GM19193 (cell line): ENCODE measurements around the gene FBXO46.

Experiments
- POLR2A ChIP-seq: IDR thresholded peaks from 4 replicates; pipeline ENCODE4 v1.6.1; 2011; ENCODE audit not compliant: insufficient read depth, insufficient read length; ENCODE audit errors: extremely low read depth

Gene FBXO46

DNA sequence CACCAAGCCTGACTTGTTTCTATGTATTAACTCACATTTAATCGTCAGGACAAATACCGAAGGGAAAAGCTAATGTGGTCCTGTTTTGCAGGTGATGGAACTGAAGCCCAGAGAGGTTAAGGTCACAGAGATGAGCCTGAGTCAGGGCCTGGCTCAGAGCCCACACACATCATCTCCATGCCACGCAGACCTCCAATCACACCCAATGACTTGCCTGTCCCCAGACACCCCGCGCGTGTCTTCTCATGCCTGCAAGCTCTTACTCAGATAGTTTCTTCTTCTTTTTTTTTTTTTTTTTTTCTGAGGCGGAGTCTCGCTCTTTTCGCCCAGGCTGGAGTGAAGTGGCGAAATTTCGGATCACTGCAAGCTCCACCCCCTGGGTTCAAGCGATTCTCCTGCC is 21.9 kb upstream of the FBXO46 start:
- no peak for TF ChIP-seq POLR2A

DNA sequence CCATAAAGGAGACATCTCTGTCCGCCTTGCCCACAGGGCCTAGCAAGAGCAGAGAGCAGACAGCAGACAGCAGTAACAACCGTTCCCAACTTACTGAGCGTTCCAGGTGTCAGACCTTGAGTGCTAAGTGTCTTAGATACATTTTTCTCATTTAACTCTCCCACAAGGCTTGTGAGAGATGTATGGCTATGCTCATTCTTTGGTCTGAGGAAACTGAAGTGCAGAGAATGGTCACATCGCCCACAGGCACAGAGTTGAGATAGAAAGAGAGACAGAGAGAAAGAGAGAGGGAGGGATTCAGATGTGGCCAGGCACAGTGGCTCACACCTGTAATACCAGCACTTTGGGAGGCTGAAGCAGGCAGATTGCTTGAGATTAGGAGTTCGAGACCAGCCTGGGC is 16.8 kb upstream of the FBXO46 start:
- no peak for TF ChIP-seq POLR2A

DNA sequence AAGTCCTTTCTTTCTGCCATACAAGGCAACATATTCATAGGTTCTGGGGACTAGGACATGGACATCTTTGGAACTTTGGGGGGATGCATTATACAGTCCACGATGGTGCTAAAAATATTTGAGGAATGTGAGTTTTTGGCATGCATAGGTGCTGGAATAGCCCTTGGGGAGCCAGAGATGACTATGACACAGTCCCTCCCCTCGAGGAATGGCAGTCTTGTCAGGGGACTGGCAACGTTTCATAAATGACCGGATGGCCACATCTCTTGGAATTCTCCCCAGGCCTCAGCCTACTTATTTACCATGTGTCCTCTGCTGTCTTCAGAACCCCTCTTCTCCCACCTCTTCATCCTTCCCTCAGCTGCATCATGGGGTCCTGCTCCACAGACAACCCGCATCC is 16.2 kb upstream of the FBXO46 start:
- no peak for TF ChIP-seq POLR2A

DNA sequence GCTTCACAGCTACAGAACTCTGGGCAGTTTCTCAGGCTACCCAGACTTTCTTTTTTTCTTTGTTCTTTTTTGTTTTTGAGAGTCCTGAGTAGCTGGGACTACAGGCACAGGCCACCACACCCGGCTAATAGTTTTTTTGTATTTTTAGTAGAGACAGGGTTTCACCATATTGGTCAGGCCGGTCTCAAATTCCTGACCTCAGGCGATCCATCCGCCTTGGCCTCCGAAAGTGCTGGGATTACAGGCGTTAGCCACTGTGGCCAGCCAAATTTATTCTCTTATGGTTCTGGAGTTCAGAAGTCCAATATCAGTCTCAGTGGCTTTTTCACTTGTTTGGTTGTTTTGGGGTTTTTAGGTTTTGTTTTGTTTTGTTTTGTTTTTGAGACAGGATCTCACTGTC is 14.9 kb upstream of the FBXO46 start:
- TF ChIP-seq POLR2A = no peak

DNA sequence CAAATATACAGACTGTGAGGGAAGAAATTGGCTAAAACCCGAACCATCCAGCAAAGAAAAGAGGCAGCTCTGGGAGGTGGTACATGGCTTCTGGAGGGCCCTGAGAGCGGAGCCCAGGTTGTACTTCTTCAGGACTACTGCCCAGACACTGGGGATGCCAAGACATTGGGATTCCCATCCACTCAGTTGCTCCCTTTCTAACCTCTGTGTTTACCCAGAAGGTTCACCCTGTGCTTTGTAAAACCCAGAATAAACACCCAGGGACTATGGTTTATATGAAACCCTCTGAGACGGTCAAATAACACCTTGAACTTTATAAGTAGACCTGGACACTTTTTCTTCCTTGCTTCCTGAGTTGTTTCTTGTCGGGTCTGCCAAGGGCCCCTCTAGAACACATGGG is 12.3 kb upstream of the FBXO46 start:
- TF ChIP-seq POLR2A = no peak

DNA sequence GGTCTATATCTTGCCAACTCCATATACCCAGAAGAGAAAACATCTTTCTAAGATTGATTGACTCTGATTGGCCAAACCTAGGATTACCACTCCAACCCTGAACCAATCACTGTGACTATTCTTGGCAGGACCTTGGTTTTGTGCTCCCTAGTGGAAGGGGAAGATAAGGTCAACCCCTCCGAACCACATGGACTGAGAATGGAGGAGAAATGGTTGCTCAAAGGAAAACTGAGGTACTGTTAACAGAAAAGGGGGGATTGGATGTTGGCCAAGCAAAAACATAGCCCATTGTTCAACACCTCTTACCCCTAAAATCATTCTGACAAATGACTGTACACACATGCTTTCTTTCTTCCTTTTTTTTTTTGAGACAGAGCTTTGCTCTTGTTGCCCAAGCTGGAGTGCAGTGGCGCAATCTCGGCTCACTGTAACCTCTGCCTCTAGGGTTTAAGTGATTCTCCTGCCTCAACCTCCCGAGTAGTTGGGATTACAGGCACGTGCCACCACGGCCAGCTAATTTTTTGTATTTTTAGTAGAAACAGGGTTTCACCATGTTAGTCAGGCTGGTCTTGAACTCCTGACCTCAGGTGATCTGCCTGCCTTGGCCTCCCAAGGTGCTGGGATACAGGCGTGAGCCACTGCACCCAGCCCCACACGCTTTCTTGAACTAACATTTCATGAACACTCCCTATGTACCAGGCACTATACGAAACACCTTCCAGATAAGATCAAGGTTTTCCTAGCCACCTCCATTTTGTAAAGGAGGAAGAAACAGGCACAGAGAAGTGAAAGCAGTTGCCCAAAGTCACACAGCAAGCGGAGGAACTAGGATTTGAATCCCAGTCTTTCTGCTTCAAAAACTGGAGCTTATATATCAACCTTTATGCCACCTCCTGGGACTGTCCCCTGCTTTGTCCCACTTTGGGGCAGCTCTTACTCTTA is 9.1 kb upstream of the FBXO46 start:
- no peak for TF ChIP-seq POLR2A

DNA sequence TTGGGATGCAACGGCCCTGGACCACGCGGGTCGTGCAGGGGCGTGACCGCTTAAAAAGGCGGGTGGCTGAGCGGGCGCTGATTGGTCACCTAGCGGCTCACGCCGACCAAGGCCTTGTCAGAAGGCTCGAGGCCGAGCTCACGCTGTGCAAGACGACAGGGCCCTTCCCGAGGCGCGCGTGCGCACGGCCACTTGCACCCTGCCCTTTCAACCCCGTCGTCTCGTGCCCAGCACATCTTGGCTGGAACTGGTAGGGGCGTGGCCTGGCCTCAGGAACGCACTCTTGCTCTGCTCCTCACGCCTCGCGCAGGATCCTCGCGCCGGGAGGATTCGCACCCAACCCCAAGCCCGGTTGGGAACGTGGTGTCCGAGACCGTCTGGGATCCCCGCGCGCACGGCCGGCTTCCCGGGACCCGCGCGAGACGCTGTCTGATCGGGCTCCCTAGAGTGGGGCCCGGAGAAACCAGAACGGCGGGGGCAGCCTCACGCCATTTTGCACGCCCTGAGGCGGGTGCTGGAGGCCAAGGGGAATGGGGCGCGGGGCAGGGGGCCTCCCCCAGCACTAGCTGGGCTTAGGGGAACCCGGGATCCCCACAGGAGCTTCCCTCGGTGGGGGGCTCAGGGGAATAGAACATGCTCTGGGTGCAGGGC is 2.6 kb upstream of the FBXO46 start, which contains the start of gene MEIOSIN:
TSS of gene MEIOSIN (plus strand) at position 280 of the 651 bp plus-strand sequence. CDS start 1,938 bp downstream, outside the sequence.
- TF ChIP-seq POLR2A = no peak

DNA sequence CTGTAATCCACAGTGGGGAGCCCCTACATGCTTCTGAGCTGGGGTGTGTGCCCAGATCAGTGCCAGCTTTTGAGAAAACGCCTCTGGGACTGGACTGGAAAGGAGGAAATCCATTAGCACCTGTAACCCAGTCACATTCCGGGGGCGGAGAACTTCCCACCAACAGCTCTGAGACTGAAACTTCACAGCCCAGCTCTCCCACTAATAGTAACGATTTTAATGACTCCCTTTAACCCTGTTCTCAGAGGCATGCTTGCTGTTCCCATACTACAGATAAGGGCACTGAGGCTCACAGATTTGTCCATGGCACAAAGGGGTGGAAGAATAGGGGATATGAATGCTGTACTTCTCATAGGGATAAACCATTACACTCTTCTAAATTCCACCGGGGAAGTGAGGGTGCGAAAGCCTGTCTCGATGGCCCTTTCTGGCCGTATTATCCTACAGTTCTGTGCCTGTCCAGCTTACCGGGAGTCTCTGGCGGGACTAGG is 851 bp downstream of the FBXO46 start:
- no peak for TF ChIP-seq POLR2A

DNA sequence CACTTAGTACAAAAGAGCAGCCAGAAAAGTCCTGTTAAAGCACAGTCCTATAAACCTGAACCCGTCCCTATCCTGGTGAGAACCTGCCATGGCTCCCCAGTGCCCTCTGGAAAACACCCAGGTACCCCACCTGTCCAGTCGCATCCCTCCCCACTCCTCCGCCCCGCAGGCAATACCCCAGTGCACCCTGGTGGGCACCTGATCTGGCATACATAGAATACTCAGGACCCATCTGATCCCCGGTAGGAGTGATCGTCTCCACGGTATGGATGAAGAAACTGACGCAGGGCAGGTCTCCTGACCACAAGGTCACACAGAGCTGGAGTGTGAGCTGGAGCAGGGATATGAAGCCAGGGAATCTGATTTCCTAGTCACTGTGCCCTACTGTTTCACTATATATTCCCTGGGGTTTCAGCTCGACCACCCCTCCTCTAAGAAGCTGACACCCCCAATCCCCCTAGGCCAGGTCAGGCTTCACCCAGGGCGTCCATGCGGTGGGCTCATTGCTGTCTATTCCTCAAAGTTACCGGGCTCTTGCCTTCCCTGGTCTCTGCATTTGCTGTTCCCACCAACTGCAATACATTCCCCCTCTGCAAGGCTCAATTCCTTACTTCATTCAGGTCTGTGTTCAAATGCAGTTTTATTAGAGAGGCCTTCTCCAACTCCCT is 12.6 kb downstream of the FBXO46 start:
- TF ChIP-seq POLR2A = no peak

DNA sequence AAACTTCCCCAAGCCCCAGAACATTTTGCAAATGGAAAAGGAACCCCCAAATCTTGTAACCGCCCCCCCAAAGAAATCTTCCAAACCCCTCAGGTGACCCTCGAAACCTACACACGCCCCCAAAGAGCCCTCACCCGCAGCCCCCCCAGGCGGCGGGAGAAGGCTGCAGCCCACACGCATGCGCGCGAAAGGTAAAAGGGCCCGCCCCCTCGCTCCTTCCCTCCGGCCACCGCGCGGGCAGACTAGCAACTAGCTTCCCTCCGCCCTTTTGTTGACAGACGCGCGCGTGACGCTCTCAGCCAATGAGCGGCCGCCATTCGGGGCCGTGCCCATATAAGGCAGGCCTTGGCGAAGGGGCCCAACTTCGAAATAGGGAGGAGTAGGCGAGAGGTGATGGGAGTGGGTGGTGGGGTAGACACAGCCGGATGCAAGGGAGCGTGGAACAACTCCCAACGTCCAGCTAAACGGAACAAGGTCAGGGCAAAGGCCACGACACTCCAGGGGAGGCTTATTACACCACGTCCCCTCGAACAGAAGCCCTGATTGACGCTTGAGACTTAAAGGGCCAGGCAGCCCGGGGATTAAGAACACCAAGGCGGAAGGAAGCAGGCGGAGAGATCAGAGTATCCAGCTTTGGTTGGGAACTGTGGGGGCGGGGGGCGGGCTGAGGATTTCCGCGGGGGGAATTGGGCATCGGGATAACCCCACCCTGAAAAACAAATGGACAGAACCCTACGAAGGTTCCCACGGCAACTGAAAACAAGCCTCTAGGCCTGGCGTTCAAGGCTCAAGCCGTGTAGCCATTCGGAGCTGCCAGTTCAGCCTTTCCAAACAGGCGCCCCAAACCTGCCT is 13.3 kb downstream of the FBXO46 start:
- TF ChIP-seq POLR2A = no peak

DNA sequence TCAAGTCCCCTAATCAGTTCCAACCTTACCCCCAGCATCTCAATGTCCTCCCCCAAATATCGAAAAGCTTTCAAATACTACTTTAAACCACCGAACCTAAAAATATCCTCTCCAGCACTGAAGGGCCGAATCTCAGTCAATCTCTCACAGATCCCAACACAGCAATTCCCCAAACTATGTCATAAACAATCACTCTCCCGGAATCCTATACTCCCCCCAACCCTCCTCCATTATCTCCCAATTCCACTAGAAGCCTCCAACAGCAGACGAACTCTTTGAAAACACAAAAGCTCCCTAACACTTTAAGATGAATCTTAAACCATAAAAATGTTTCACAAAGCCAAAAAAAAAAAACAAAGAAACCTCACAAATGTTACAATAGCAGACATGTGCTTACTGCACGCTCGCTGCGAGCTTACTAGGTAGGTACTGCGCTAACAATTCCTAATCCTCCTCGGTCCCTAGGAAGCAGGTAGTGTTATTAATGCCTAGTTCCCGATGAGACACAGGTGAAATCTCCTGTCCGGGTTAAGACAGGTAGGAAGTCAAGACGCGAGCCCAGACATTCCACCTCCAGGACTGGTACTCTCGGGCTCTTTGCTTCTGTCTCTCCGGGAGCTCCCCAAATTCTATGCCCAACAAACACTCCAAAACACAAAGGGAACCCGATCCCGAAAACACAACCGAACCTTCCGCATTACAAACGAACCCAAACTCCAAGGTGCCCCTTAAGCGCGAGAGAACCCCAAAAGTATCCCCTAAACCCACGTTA is 14.2 kb downstream of the FBXO46 start:
- no peak for TF ChIP-seq POLR2A

DNA sequence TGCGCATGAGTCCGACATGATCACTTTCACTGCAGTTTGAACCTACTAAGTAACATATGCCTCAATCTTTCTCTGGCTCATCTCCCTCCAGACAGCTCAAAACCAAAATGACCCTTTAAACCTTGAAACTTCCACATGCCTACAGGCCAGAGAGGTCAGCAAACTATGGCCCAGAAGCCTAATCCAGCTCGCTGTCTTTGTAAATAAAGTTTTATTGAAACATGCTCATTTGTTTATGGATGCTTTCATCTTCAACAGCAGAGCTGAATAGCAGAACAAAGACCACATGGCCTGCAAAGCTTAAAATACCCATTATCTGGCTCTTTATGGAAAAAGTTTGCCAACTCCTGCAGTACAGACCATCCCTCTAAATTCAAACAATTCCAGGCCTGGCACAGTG is 15.6 kb downstream of the FBXO46 start:
- no peak for TF ChIP-seq POLR2A

DNA sequence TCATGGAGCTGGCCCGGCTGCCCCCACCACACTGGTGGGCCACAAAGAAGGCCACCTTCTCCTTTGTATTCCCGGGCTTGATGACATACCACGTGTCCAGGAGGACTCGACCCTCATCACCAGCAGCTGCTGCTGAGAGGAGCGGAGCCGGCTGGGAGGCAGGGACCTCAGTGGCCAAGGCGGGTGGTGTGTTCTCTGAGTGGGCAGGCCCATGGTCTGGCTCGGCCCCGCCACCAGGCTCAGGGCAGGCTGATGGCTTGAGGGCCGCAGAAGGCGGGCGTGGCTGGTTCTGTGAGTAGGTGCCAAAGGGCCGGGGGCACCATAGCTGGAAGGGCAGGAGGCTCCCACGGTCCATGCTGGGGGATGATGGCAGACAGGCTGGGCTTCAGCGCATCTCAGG is 17.6 kb downstream of the FBXO46 start:
- no peak for TF ChIP-seq POLR2A

DNA sequence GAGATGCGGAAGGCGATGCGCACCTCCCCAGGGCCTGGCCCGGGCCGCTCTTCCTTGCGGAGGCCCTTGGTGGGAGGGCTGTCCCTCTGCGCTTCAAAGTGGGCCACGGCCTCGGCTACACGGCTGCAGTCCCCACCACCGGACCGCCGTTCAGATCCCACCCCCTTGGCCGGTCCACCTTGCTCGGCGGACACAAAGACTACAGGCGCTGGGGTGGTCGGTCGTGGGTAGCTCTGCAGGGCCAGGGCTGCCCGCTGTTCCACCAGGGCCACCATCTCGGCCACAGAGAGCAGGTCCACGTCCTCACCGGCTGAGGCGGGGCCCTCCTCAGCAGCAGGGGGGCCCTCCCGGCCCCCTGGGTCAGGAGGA is 18.0 kb downstream of the FBXO46 start:
- no peak for TF ChIP-seq POLR2A
